ENCODE measurements around the gene SLC6A3. TPM values are rescaled to one million over a fixed set of nuclear protein-coding genes. Genes with fewer than 3 reads are reported as not detected.

The SLC6A3 gene
- total RNA-seq, 2 experiments from 2014 or later: not detected

- CTCF ChIA-PET: interaction anchor here (0.5 to 1.5 kb wide), 2 partner anchors 35 to 41 kb away, joined by 3 read pairs; no protein-coding TSS in a partner anchor
- intact Hi-C loops (cut with DNase I, micrococcal nuclease): loop anchor here in 1 of 2 experiments (1.0 to 10.0 kb wide), 10 partner anchors 29 to 870 kb away; partner anchors contain the start of genes BRD9, CEP72, MRPL36 and TERT
- H3K9me3 Mint-ChIP-seq (ENCODE audit: low read depth): no peaks in the 10 kb centered on the region
- H3K27ac Mint-ChIP-seq: peak within 1 kb of the TSS; percentile 92
- peak within 1 kb of the TSS; percentile 94 for H3K4me3 Mint-ChIP-seq
- DNase-seq (peak; percentile 93), ATAC-seq (peak; percentile 96)
- no peaks in the 10 kb centered on the region for H3K27me3 Mint-ChIP-seq
- POLR2A ChIA-PET: interaction anchor here (1.4 kb wide), 1 partner anchor 40 kb away, joined by 3 read pairs; no protein-coding TSS in a partner anchor
- H3K36me3 Mint-ChIP-seq (ENCODE audit: low read depth): peaks cover 24% of the 10 kb centered on the region
- peaks cover 22% of the 10 kb centered on the region for H3K4me1 Mint-ChIP-seq
These were observed 100.0 kb downstream of the SLC6A3 start, which contains the start of gene CLPTM1L for GRCh38 chr5:1344975-1345838. CLPTM1L (minus strand) TSS chr5:1345099; CDS start chr5:1344841, 258 bp downstream.

GRCh38 chr5:1343931-1344901 lies 101.0 kb downstream of the SLC6A3 start:
- ChIA-PET POLR2A (interaction anchor here (1.4 kb wide), 1 partner anchor 41 kb away, joined by 3 read pairs; no protein-coding TSS in a partner anchor), CTCF (interaction anchor here (0.5 to 1.6 kb wide), 5 partner anchors 28 to 172 kb away, joined by 3 to 5 read pairs (median 3); no protein-coding TSS in a partner anchor)
- peak; percentile 41 for DNase-seq

GRCh38 chr5:1343315-1343751 lies 101.9 kb downstream of the SLC6A3 start:
- H3K27me3 Mint-ChIP-seq: no peaks in the 10 kb centered on the region
- ATAC-seq (no peak), DNase-seq (no peak)
- ChIA-PET POLR2A (no interaction called here), CTCF (interaction anchor here (1.4 to 1.6 kb wide), 2 partner anchors 27 to 171 kb away, joined by 3 to 5 read pairs; no protein-coding TSS in a partner anchor)
- peaks cover 24% of the 10 kb centered on the region for H3K4me1 Mint-ChIP-seq
- H3K9me3 Mint-ChIP-seq (ENCODE audit: low read depth): no peaks in the 10 kb centered on the region
- peak overlapping the region; percentile 94 for H3K4me3 Mint-ChIP-seq
- no peak overlapping the region for H3K27ac Mint-ChIP-seq
- peaks cover 30% of the 10 kb centered on the region for H3K36me3 Mint-ChIP-seq (ENCODE audit: low read depth)
- intact Hi-C loops (cut with DNase I, micrococcal nuclease): loop anchor here in 1 of 2 experiments (10.0 kb wide), 2 partner anchors 729 to 869 kb away; partner anchors contain the start of gene CEP72

More at GRCh38 chr5:1343931-1344901, 101.0 kb downstream of the SLC6A3 start:
- Mint-ChIP-seq H3K9me3 (ENCODE audit: low read depth) (no peaks in the 10 kb centered on the region), H3K27ac (peak overlapping the region; percentile 92), H3K36me3 (ENCODE audit: low read depth) (peaks cover 27% of the 10 kb centered on the region), H3K4me1 (peaks cover 24% of the 10 kb centered on the region), H3K4me3 (peak overlapping the region; percentile 94), H3K27me3 (no peaks in the 10 kb centered on the region)
- ATAC-seq: peak; percentile 23
- intact Hi-C loops (cut with DNase I, micrococcal nuclease): loop anchor here in 1 of 2 experiments (10.0 kb wide), 2 partner anchors 729 to 869 kb away; partner anchors contain the start of gene CEP72

Other genes with a start within 250 kb of the SLC6A3 start
- not detected for gene SLC6A19, start 243.8 kb downstream of the SLC6A3 start, total RNA-seq
- not detected for gene SLC6A18, start 220.1 kb downstream of the SLC6A3 start, total RNA-seq
- 10 to 100 TPM in 1 of 2 experiments, 1 to 10 TPM in 1; 8.5 to 11.9 TPM for gene TERT, start 150.4 kb downstream of the SLC6A3 start, total RNA-seq
- gene CLPTM1L, start 100.3 kb downstream of the SLC6A3 start, total RNA-seq: 10 to 100 TPM; 62.1 to 62.2 TPM
- 10 to 100 TPM; 42.5 to 54.5 TPM for gene LPCAT1, start 78.5 kb upstream of the SLC6A3 start, total RNA-seq